Activated CD8-positive, alpha-beta T cell treated with anti-CD3 and anti-CD28 coated beads, Interleukin-2, amount 10 ng/mL, durations not matched to agents 7 days and 5 days (primary cell): ENCODE data around the gene FRZB. TPM values are rescaled to one million over a fixed set of nuclear protein-coding genes. Genes with fewer than 3 reads are reported as not detected.

Experiments
- ATAC-seq: fragments of 150-1000 bp; cut with Tn5 transposase; one replicate; pipeline ENCODE4 v1.10.0; 2021; ENCODE audit warnings: moderate library complexity
- CTCF ChIA-PET: fragments of 350-600 bp; sonication (Branson Sonifier 250); formaldehyde crosslinking; loops from one replicate; lab custom pipeline; 2021; ENCODE audit warnings: antibody characterized with exemption; lab: Charles Lee
- POLR2A ChIA-PET: fragments of 350-600 bp; sonication (Branson Sonifier 250); formaldehyde crosslinking; loops from one replicate; lab custom pipeline; 2021; ENCODE audit warnings: antibody characterized with exemption; lab: Charles Lee
- DNase-seq: peaks from one replicate; pipeline ENCODE4 v3.0.0-alpha.2; 2020
- H3K27ac Mint-ChIP-seq: one replicate; pipeline ENCODE4 v1.8.0; 2021; ENCODE audit warnings: mild to moderate bottlenecking, mixed read lengths
- H3K27me3 Mint-ChIP-seq: one replicate; pipeline ENCODE4 v1.8.0; 2021; ENCODE audit warnings: low read depth, mixed read lengths
- H3K36me3 Mint-ChIP-seq: one replicate; pipeline ENCODE4 v1.8.0; 2021; ENCODE audit warnings: low read depth, mixed read lengths
- H3K4me1 Mint-ChIP-seq: one replicate; pipeline ENCODE4 v1.8.0; 2021; ENCODE audit warnings: low read depth, mixed read lengths
- H3K4me3 Mint-ChIP-seq: one replicate; pipeline ENCODE4 v1.8.0; 2021; ENCODE audit warnings: mild to moderate bottlenecking, mixed read lengths
- H3K9me3 Mint-ChIP-seq: one replicate; pipeline ENCODE4 v1.8.0; 2022; ENCODE audit warnings: mixed read lengths; ENCODE audit not compliant: insufficient read depth
- total RNA-seq, 2 experiments: library from RNA; stranded (reverse); gene quantifications; one replicate each; pipeline ENCODE4 v1.2.3, GENCODE V29; 2021

FRZB gene, protein sequence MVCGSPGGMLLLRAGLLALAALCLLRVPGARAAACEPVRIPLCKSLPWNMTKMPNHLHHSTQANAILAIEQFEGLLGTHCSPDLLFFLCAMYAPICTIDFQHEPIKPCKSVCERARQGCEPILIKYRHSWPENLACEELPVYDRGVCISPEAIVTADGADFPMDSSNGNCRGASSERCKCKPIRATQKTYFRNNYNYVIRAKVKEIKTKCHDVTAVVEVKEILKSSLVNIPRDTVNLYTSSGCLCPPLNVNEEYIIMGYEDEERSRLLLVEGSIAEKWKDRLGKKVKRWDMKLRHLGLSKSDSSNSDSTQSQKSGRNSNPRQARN
- not detected for total RNA-seq

DNA sequence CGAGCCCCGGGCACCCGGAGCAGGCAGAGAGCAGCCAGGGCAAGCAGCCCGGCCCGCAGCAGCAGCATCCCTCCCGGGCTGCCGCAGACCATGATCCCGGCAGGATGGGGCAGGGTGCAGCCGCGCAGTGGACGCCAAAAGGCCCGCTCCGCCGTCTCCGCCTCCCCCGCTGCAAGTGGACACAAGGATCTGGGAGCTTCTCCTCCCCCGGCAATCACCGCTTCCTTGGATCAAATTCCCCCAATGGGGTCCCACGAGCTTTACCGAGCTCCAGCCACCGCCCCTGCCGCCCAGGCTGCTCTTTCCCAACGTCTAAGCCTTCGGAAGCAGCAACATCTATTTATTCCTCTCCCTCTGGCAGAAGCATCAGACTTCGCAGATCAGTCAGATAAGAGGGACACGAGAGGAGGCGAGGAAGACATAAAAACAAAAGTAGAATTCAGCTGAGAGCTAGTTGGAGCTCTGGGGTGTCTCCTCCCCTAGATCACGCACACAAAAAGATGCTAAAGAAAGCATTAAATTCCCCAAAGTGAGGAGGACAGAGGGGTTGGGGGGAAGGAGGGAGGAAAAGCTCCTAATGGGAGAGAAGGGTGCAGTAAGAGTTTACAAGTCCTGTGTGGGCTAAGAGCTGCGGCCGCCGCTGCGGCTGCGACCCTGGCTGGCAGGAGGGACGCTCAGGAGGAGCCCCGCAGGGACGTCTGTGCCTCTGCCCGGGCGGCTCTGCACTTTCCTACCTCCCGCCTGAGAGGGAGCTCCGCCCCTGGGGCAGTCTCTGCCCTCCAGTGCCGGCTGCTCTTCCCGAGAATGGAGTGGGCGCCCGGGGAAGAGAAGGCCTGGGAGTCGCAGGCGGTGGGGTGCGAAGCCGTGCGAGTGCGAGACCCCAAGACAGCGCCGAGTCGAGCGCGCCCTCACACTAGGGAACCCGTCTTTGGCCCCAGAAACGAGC is at the start of gene FRZB:
FRZB (minus strand) TSS at position 177 of the 946 bp plus-strand sequence; CDS start at position 92, 85 bp downstream.
- peaks cover 12% of the 10 kb centered on the region for H3K4me1 Mint-ChIP-seq
- H3K27ac Mint-ChIP-seq = no peak within 1 kb of the TSS
- H3K9me3 Mint-ChIP-seq = no peaks in the 10 kb centered on the region
- POLR2A ChIA-PET = no interaction called here
- CTCF ChIA-PET = interaction anchor here (0.5 kb wide), 1 partner anchor 86 kb away, joined by 4 read pairs; no protein-coding TSS in a partner anchor
- H3K27me3 Mint-ChIP-seq = peaks cover 56% of the 10 kb centered on the region
- no peaks in the 10 kb centered on the region for H3K36me3 Mint-ChIP-seq
- H3K4me3 Mint-ChIP-seq = peak within 1 kb of the TSS; percentile 32
- DNase-seq (no peak), ATAC-seq (peak; percentile 68)

DNA sequence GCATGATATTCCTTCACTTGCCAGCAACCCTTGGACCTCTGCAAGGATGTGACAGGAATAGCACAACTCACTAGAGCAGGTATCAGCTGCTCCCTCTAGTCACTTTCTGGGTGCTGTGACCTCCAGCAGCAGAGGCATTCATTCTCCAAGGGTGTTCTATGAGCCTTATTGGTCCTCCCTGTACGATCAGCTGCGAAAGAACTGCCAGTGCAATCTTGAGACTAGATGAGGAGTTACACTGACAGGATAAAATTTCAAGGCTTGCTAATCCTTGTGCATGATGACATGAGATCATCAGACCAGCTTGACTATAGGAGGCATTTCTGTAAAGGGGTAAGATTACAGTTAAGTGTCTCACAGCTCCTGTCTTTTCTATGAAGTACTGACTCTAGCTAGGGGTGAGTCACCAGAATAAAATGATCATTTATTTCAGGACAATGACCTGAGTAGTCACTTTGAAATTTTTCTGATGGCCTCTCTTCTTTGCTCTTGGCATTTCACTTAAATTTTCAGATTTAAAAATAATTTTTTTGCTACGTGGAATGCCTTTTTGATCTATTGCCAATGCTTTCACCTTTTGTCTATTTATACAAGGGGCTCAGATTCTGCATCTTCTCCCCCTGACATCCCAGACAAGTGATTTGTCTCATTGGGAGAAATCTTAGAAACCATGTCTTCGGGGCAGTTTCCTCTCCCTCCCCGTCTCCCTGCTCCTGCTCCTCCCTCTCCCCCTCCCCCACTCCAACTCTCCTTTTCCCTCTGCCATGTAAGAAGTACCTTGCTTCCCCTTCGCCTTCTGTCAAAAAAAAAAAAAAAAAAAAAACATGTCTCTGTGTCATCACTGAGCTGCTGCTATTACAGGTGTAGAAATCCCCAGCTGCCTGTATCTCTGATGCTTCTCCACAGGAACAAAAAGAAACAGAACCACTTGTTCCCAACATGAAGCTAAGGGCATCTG is 49.2 kb upstream of the FRZB start:
- POLR2A ChIA-PET = no interaction called here
- CTCF ChIA-PET = no interaction called here
- Mint-ChIP-seq H3K4me3 (no peak overlapping the region), H3K36me3 (no peaks in the 10 kb centered on the region), H3K4me1 (peaks cover 4% of the 10 kb centered on the region), H3K27me3 (peaks cover 8% of the 10 kb centered on the region), H3K9me3 (no peaks in the 10 kb centered on the region), H3K27ac (no peak overlapping the region)
- DNase-seq = no peak
- ATAC-seq = no peak

DNA sequence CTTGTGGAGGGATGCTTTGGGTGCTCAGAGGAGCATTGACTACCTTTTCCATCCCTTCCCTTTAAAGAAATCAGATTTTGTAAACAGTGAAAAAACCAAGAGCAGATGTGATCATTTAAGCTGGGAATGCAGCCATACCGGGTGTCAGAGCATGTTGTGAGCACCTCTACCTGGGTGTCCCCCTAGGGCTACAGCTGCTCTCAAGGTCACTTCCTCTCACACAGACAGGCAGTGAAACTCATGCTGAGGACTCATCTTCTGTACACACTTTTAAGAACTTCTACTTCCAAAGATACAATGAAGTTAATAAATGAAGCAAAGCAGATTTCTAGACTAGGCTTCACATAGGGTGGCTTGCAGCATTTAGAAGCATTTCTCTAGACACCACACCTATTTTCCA is 48.4 kb upstream of the FRZB start:
- CTCF ChIA-PET = no interaction called here
- Mint-ChIP-seq H3K27ac (no peak overlapping the region), H3K27me3 (peaks cover 8% of the 10 kb centered on the region), H3K9me3 (no peaks in the 10 kb centered on the region), H3K4me3 (no peak overlapping the region), H3K36me3 (no peaks in the 10 kb centered on the region), H3K4me1 (no peaks in the 10 kb centered on the region)
- POLR2A ChIA-PET = no interaction called here
- ATAC-seq (no peak), DNase-seq (no peak)

DNA sequence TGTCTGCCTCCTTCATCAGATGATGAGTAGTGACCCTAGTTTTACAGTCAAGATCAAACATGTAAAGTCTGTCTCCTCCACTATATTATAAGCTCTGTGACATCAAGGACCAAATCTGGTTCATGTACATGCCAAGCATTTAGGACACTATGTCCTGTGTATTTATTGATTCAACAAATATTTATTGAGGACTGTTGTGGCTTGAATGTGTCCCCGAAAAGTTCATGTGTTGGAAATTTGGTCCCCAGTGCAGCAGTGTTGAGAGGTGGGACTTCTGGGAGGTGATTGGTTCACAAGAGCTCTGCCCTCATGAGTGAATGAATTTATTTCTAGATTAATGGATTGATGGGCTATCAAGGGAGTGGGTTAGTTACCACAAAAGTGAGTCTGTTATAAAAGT is 46.6 kb upstream of the FRZB start:
- H3K4me3 Mint-ChIP-seq = no peak overlapping the region
- no peak for DNase-seq
- no peaks in the 10 kb centered on the region for H3K36me3 Mint-ChIP-seq
- CTCF ChIA-PET = no interaction called here
- H3K27me3 Mint-ChIP-seq = peaks cover 13% of the 10 kb centered on the region
- H3K9me3 Mint-ChIP-seq = no peaks in the 10 kb centered on the region
- no peaks in the 10 kb centered on the region for H3K4me1 Mint-ChIP-seq
- POLR2A ChIA-PET = no interaction called here
- no peak for ATAC-seq
- no peak overlapping the region for H3K27ac Mint-ChIP-seq

DNA sequence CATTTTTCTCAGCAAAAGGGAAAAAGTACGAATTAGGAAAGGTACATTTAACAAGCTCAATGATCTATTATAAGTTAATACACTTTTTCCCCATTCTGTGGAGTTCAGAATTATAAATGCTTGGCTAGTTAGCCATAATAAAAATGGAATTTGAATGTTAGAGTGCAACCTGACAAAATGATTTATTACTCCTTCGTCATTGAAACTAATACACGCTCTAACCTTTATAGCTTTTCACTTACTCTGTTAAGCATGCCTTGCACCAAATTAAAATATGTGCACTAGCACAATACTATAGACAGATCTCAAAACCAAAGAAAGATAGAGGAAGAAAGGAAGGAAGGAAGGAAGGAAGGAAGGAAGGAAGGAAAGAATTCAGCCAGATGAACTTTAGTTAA is 46.1 kb upstream of the FRZB start:
- Mint-ChIP-seq H3K36me3 (no peaks in the 10 kb centered on the region), H3K4me3 (no peak overlapping the region), H3K9me3 (no peaks in the 10 kb centered on the region), H3K27ac (no peak overlapping the region), H3K4me1 (no peaks in the 10 kb centered on the region), H3K27me3 (peaks cover 13% of the 10 kb centered on the region)
- DNase-seq = no peak
- ChIA-PET POLR2A (no interaction called here), CTCF (interaction anchor here (1.2 kb wide), 1 partner anchor 34 kb away, joined by 3 read pairs; no protein-coding TSS in a partner anchor)
- ATAC-seq = no peak

DNA sequence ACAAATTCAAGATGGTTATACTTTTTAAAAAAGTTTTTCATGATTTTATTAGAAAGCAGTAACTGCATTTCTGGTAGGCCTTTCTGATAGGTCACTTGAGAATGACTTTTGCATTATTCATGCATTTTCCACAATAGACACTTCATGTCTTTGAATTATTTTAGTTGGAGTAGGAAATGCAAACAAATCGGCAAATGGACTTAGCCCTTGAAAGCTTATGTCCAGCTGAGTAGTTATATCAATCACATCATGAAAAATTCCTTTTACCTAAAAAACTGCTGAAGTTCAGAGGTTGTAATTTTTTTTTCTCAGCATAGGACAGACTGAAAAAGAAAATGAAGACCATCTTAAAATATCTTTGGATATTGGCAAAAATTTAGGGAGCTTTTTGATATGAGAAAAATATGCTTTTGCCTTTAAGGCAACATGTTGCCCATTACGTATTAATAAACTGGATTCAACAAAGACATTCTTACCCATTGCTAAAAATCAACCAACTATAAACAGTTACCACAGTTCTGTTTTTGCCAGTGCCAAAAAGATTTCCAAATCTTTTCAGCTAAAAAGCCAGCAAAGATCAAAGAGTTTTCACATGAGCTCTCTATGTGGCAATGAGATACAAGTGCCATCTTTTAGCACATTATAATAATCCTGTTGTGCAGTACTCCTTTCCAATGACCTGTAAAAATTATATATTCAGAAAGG is 45.5 kb upstream of the FRZB start:
- ChIA-PET POLR2A (interaction anchor here (0.6 kb wide), 1 partner anchor 19 kb away, joined by 3 read pairs; no protein-coding TSS in a partner anchor), CTCF (interaction anchor here (1.2 kb wide), 1 partner anchor 34 kb away, joined by 3 read pairs; no protein-coding TSS in a partner anchor)
- Mint-ChIP-seq H3K4me3 (no peak overlapping the region), H3K4me1 (no peaks in the 10 kb centered on the region), H3K27ac (no peak overlapping the region), H3K9me3 (no peaks in the 10 kb centered on the region), H3K27me3 (peaks cover 13% of the 10 kb centered on the region), H3K36me3 (no peaks in the 10 kb centered on the region)
- ATAC-seq (no peak), DNase-seq (no peak)

DNA sequence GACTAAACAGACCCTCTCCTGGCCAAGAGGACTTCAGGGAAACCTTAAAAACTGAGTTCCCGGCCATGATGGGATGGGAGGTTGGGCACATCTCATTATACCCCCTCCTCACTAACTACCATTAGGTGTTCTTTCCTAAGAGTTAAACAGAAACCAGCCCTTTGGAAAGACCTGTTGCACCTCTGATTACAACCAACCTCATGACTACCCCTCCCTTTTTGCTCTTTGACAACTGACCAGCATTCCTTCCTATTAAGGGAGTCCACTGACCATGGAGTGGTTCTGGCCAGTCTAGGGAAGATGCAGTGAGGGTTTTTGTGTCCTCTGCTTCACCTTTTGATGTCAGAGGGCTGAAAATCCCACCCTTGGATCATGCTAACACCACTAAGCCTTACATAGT is 44.5 kb upstream of the FRZB start:
- no peaks in the 10 kb centered on the region for H3K4me1 Mint-ChIP-seq
- ATAC-seq (no peak), DNase-seq (no peak)
- H3K36me3 Mint-ChIP-seq = no peaks in the 10 kb centered on the region
- no peaks in the 10 kb centered on the region for H3K9me3 Mint-ChIP-seq
- H3K27ac Mint-ChIP-seq = no peak overlapping the region
- H3K4me3 Mint-ChIP-seq = no peak overlapping the region
- ChIA-PET CTCF (no interaction called here), POLR2A (no interaction called here)
- peaks cover 13% of the 10 kb centered on the region for H3K27me3 Mint-ChIP-seq

DNA sequence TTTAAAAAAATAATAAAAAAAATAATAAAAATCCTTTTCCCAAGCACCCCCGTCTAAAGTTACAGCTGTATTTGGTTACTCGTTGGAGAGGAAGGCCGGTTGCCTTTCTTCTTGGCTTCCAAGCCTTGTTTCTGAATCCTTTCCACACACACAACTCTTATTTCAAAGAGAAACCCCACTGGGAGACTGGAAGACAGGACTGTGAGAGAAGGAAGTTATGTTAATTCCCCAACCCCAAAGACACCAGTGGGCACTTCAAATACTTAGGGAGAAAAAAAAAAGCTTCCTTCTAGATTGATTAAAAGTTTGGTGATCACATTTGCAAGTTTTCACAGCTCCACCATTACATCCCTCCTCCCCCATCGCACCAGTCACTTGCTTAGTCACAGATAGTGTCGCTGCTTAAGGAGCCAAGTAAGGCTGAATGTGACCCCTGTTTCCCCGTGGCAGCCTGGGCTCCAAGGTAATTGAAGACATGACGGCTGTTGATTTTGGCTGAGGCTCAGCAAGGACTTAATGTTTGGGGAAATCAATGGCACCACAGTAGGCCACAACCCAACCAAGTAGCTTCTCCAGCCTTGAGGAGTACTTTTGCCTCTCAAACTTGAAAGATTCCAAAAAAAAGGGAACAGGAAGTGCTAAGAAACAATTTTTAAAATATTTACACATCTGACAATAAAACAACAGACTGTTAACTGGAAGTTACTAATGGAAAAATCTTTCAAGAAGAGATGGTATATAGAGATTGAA is 40.8 kb upstream of the FRZB start:
- ChIA-PET CTCF (no interaction called here), POLR2A (no interaction called here)
- Mint-ChIP-seq H3K9me3 (no peaks in the 10 kb centered on the region), H3K36me3 (no peaks in the 10 kb centered on the region), H3K4me1 (no peaks in the 10 kb centered on the region), H3K4me3 (no peak overlapping the region), H3K27ac (no peak overlapping the region), H3K27me3 (peaks cover 4% of the 10 kb centered on the region)
- ATAC-seq (no peak), DNase-seq (no peak)

DNA sequence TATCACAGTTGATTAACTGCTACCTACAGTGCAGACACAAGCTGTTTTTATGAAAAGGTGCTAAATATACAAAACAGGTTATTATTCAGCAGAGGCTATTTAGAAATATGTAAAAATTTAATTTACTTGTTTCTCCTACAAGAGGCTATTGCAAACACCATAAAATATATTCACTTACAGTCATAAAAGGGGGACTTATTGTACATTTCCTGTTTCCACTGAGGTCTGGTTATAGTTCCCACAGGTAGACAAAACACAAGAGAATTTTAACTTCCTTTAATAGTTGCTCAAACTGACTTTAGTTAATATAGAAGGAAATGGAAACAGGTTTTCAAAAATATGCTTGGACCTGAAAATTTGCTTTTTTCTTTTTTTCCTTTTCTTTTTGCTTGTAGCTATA is 40.0 kb upstream of the FRZB start:
- no peak overlapping the region for H3K4me3 Mint-ChIP-seq
- POLR2A ChIA-PET = no interaction called here
- DNase-seq (no peak), ATAC-seq (no peak)
- peaks cover 4% of the 10 kb centered on the region for H3K27me3 Mint-ChIP-seq
- H3K36me3 Mint-ChIP-seq = no peaks in the 10 kb centered on the region
- CTCF ChIA-PET = no interaction called here
- H3K4me1 Mint-ChIP-seq = no peaks in the 10 kb centered on the region
- H3K27ac Mint-ChIP-seq = no peak overlapping the region
- no peaks in the 10 kb centered on the region for H3K9me3 Mint-ChIP-seq

DNA sequence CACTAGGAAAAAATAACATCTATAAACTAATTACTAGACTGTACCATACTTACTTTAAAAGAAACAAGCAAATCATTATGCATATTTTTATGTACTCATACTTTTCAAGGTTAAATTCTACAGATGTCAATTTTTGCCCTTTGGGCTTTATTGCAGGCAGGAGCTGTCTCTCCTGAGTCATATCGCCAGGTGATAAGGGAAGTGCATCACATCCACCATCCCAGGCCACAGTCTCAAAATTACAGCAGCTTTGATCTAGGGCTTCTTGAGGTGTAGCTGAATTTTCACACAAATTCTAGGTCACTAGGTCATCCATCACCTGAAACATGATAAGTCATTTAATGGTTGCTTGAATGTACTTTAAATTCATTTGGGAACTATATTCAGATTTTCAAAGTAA is 38.4 kb upstream of the FRZB start:
- ChIA-PET POLR2A (no interaction called here), CTCF (no interaction called here)
- H3K4me1 Mint-ChIP-seq = no peaks in the 10 kb centered on the region
- no peak for DNase-seq
- H3K27ac Mint-ChIP-seq = no peak overlapping the region
- H3K27me3 Mint-ChIP-seq = peaks cover 7% of the 10 kb centered on the region
- no peaks in the 10 kb centered on the region for H3K36me3 Mint-ChIP-seq
- no peaks in the 10 kb centered on the region for H3K9me3 Mint-ChIP-seq
- no peak for ATAC-seq
- H3K4me3 Mint-ChIP-seq = no peak overlapping the region
